Activated T-cell treated with anti-CD3 and anti-CD28 coated beads, Interleukin-2, amount 50 U/mL, for 48 hours (primary cell): ENCODE results near the gene IGSF9.

ENCODE experiments used
- DNase-seq, 2 experiments: peaks; one replicate each; pipeline ENCODE4 v3.0.0-alpha.2; 2020

The IGSF9 gene

GRCh38 chr1:159931795-159932173, 13.6 kb downstream of the IGSF9 start:
- DNase-seq: no peak

DNA sequence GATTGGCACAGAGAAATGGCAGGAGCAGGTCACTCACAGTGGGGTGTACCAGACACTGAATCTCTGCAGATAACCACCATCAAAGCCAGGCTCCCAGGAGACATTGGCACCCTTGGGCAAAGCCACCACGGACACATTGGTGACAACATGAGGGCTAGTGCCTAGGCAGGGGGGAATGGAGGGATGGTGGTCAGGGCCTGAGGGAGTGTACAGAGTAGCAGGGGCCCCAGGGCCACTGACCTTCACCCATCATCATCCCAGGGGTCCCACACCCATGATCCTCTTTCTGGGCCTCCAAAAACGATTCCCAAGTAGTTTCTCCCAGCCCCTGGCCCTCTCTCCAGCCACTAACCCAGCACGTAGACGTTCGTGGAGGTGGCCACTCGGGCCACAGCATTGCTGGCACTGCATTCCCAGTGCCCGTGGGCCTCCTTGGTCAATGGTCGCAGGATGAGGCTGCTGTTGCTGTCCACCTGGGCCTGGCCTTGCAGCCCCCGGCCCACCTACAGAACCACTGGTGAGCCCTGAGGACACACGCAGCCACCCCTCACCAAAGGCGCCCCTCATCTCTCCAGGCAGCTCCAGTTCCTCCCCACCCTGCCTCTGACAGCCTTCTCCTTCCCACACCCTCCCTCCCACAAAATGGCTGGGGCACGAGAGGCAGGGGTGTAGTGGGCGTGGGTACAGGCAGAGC, 14.2 kb downstream of the IGSF9 start:
- no peak for DNase-seq

DNA sequence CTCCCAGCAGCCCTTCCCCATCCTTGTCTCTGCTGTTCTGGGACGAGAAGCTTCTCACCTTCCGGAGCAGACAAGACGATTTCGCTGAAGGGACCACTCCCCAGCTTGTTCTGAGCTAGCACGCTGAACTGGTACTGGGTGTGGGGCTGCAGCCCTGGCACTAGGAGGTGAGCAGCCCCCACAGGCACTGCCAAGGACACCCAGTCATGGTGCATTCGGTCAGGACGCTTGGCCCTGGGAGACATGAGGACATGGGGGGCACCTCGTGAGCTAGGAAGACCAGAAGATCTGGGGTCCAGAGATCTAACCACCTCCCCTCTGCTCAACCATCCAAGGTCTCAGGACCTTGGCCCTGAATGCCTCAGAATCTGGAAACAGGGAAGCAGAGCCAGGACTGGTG, 14.8 kb downstream of the IGSF9 start:
- DNase-seq: no peak

GRCh38 chr1:159930216-159930615, 15.2 kb downstream of the IGSF9 start:
- no peak for DNase-seq

GRCh38 chr1:159929155-159930051, 16.0 kb downstream of the IGSF9 start:
- DNase-seq: no peak

DNA sequence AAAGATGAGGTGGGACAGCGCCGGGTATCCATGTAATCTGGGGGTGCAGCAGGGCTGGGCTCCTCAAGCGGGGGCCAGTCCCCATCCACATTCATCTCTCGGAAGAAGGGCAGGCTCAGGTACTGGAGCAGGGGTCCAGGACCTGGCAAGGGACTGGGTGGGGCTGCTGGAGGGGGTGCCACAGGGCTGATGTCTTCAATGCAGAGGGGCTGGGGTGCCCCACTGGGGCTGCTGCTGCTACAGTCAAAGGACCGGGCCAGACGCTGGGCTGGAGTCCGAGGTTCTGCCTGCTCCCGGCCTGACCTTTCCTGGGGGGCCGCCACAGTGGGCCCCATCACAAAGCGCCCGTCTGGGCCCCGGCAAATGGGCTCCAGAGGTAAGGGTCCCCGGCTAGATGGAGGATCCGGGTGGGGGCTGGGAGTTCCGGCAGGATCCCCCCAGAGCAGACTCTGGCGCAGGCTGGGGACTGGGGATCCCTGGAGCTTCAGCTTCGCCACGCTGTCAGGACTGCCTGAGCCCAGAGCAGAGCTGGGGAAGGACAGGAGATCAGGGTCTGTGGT, 16.8 kb downstream of the IGSF9 start:
- no peak for DNase-seq

GRCh38 chr1:159927849-159928431, 17.5 kb downstream of the IGSF9 start:
- no peak for DNase-seq

GRCh38 chr1:159927211-159927848, 18.1 kb downstream of the IGSF9 start:
- no peak for DNase-seq

GRCh38 chr1:159925719-159926078, 19.7 kb downstream of the IGSF9 start:
- DNase-seq: no peak

- peak; percentile 95 for DNase-seq
These were observed 20.4 kb downstream of the IGSF9 start, which contains the start of gene TAGLN2 for GRCh38 chr1:159924791-159925718. TAGLN2 (minus strand) TSS chr1:159925507; CDS start chr1:159920509, 4,998 bp downstream.

GRCh38 chr1:159924025-159924790, 21.2 kb downstream of the IGSF9 start:
- DNase-seq: peak; percentile 76 to 81

GRCh38 chr1:159923203-159924024, 22.0 kb downstream of the IGSF9 start:
- DNase-seq: peak; percentile 78 to 83

- no peak for DNase-seq
These were observed 22.8 kb downstream of the IGSF9 start for GRCh38 chr1:159922511-159923202.

- DNase-seq: peak in 1 of 2 experiments; percentile 50
These were observed 23.5 kb downstream of the IGSF9 start for GRCh38 chr1:159921700-159922504.

- no peak for DNase-seq
These were observed 24.2 kb downstream of the IGSF9 start for GRCh38 chr1:159921251-159921650.

DNA sequence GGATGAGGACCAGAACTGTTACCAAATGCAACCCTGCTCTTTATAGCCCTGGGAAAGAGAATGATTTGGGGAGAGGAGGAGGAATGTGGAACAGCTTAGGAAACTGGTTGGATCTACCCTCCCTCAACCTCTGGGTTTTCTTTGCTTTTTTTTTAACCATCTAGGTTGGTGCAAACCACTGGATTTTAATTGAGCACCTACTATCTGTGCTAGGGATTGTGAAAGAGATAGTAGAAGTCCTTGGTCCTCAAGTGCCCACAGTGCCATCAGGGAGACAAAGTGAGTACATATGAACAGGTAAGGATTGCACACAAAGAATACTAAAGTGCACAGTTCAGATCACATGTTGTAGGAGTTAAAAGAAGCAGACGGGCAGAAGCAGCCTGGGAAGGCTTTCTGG, 24.8 kb downstream of the IGSF9 start:
- DNase-seq: no peak

DNA sequence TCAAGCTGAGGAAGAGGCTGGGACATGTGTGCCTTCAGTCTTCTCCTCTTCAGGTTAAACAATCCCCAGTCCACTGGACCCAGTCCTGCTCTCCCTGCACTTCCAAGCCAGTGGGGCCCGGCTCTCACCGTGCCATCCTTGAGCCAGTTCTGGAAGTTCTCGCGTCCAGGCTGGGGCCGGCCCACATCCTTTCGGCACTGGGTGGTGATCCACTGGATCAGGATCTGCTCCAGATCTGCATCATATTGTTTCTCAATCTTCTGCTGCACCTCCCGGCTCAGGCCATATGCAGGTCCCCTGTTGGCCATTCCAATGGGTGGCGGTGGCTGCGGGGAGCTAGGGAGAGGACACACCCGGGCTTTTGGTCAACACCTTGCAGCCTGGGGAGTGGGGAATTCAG, 25.2 kb downstream of the IGSF9 start:
- no peak for DNase-seq

GRCh38 chr1:159919236-159919865, 26.1 kb downstream of the IGSF9 start:
- DNase-seq: no peak
